Measurements from ENCODE around the gene GPC5.
"Not testable (repeated sequence)": the region's sequence is repeated elsewhere in the genome, so short reads cannot be mapped to it uniquely, and the experiment has no call there.

The GPC5 gene

DNA sequence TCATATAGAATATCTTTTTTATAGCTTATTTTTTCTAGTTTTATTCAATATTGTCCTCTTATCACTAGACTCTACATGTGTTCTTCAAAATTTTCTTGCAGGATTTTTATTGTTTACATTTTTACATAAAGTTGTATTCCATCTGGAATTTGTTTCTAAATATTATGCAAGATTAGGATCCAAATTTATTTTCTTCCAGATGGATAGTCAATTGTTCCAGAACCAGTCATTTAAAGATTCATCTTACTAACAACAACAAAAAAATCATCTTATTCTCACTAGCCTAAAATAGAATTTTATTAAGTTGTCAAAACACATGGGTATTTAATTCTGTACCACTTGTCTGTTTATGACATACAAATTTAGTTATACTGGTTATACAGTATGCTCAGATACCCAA, 1437.8 kb downstream of the GPC5 start:
- no peak overlapping the region for H3K4me3 ChIP-seq (ENCODE audit: low read length)
- no peak for DNase-seq (ENCODE audit: low read depth, low spot score)

GRCh38 chr13:92838786-92839185, 1440.4 kb downstream of the GPC5 start:
- H3K4me3 ChIP-seq (ENCODE audit: low read length) = no peak overlapping the region
- DNase-seq (ENCODE audit: low read depth, low spot score) = no peak

- no peak for DNase-seq (ENCODE audit: low read depth, low spot score)
- no peak overlapping the region for H3K4me3 ChIP-seq (ENCODE audit: low read length)
Observed at GRCh38 chr13:92842145-92842544, 1443.7 kb downstream of the GPC5 start.

DNA sequence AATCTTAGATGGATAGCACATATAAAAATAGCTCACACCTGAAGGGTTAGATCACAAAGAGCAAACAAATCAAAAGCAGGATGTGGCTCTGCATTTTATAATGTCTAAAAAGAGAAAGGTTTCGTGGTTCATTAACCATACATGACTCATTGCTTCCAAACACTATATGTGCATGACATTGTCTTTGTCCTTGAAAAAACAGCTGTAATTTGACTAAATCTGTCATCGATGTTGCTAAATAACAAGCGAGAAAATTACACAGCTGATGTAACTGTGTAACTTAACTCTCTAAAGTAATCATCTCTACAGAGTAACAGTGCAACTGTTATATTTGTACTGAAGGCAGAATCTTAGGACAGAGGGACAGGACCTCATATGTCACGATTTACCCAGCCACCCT, 1445.1 kb downstream of the GPC5 start:
- peak; percentile 15 for DNase-seq (ENCODE audit: low read depth, low spot score)
- no peak overlapping the region for H3K4me3 ChIP-seq (ENCODE audit: low read length)

- no peak overlapping the region for H3K4me3 ChIP-seq (ENCODE audit: low read length)
- DNase-seq (ENCODE audit: low read depth, low spot score) = no peak
Observed at GRCh38 chr13:92849381-92849780, 1451.0 kb downstream of the GPC5 start.

DNA sequence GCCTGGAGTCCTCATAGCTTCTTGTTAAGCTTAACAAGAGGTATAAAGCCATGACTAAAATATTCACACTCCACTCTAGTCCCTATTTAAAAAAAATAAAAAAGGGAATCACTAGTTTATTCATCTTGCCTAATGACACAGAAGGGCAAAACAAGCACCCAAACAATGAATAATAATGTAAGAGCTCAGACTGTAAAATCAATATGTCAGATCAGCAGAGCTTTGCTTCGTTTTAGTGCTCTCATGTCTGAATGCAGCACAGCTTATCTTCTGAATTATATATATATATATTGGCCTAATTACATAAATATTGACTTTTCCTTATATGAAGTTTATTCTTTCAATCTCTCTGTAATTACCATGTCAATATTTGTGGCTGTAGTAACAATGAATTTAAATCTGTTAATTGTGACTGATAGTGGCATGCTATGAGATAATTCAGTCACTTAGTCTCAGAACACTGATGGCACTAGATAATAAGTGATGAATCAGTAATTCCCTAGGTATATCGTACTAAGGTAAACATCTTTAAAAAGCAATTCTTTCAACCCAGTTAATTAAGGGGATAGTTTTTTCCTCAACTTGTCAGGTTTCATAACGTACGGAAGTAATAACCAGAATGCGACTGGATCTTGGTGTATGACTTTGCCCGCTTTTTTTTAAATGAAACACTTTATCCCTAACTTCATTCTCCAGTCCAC, 1466.3 kb downstream of the GPC5 start:
- no peak overlapping the region for H3K4me3 ChIP-seq (ENCODE audit: low read length)
- DNase-seq (ENCODE audit: low read depth, low spot score) = no peak

DNA sequence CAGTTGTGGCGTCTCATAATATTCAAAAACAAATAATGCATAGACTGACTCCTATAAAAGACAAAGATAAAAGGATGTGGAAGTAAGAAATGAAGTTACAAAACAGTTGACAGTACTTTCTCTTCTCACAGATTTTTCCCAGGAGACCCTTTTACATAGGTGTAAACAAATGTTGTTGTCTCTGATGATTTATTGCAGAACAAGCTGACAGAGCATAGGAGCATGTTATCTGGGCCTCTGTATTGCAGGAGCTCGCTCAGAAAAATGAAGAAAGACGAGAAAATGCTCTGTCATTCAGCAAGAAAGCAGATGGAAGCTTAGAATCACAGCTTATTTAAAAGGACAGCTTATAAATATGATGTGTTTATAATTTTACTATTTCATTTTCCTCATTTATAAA, 1474.6 kb downstream of the GPC5 start:
- no peak overlapping the region for H3K4me3 ChIP-seq (ENCODE audit: low read length)
- no peak for DNase-seq (ENCODE audit: low read depth, low spot score)

GRCh38 chr13:92886535-92887077, 1488.2 kb downstream of the GPC5 start:
- no peak overlapping the region for H3K4me3 ChIP-seq (ENCODE audit: low read length)
- DNase-seq (ENCODE audit: low read depth, low spot score) = no peak

DNA sequence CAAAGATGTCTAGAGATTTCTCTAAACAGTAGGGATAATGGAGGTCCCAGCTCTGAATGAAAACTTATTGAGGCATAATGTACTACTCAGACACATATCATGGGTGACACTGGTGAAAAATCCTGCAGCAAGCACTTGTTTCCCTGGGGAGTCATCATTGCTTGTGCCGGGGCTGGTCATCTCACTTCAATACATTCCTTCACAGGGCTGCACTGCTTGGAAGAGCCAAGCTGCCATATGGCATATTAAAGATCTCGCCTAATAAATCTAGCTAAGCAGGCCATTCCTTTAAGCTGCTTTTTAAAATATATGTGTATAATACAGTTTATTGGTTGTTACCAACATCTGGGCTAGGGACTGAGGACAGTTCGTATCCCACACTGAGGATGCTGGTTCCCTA, 1496.0 kb downstream of the GPC5 start:
- H3K4me3 ChIP-seq (ENCODE audit: low read length) = no peak overlapping the region
- DNase-seq (ENCODE audit: low read depth, low spot score) = no peak

DNA sequence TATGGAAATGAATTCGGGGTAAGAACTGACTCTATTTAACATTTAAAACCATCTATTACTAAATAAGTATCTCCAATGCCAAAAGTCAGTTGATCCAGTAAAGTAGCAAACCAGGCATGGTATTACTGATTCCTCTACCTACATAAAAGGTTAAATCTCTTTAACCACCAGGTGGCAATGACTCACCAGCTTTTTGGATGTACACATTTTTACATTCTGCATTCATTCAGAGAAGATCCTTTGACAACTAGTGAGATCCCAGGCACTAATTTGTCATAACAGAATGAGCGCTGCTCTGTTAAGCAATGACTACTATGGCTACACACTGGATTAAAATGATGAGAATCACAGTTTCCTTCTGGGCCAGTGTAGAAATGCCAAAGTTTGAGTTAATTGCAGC, 1498.4 kb downstream of the GPC5 start:
- no peak for DNase-seq (ENCODE audit: low read depth, low spot score)
- no peak overlapping the region for H3K4me3 ChIP-seq (ENCODE audit: low read length)

DNA sequence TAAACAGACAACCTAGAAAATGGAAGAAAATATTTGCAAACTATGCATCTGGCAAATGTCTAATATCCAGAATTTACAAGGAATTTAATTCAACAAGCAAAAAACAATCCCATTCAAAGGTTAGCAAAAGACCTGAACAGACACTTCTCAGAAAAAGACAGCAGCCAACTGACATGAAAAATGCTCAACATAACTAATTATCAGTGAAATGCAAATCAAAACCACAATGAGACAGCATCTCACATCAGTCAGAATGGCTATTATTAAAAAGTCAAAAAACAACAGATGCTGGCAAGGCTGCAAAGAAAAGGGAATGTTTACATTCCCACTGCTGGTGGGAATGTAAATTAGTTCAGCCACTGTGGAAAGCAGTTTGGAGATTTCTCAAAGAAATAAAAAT, 1500.5 kb downstream of the GPC5 start:
- H3K4me3 ChIP-seq (ENCODE audit: low read length); DNase-seq (ENCODE audit: low read depth, low spot score): not testable (repeated sequence)

- no peak for DNase-seq (ENCODE audit: low read depth, low spot score)
- H3K4me3 ChIP-seq (ENCODE audit: low read length) = no peak overlapping the region
Observed at GRCh38 chr13:92900446-92900845, 1502.0 kb downstream of the GPC5 start.

DNA sequence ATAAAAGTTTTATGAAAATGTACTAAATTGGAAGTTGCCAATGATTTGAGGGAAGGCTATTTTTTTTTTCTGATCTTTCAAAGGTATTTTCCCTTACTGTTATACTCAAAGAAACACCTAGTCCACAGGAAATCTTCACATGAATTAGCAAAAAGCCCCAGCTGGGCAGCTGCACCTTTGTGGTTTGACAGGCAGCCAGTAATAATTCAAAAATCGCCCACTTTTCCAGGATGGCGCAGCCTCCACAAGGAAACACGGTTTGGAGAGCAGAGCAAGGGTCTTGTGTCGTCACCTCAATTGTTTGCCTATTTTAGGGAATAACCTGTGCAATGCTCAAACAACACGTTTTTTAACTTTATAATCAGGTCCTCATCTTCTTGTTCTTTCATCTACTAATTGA, 1503.3 kb downstream of the GPC5 start:
- DNase-seq (ENCODE audit: low read depth, low spot score) = no peak
- no peak overlapping the region for H3K4me3 ChIP-seq (ENCODE audit: low read length)

- no peak overlapping the region for H3K4me3 ChIP-seq (ENCODE audit: low read length)
- DNase-seq (ENCODE audit: low read depth, low spot score) = no peak
Observed at GRCh38 chr13:92912629-92913028, 1514.2 kb downstream of the GPC5 start.

DNA sequence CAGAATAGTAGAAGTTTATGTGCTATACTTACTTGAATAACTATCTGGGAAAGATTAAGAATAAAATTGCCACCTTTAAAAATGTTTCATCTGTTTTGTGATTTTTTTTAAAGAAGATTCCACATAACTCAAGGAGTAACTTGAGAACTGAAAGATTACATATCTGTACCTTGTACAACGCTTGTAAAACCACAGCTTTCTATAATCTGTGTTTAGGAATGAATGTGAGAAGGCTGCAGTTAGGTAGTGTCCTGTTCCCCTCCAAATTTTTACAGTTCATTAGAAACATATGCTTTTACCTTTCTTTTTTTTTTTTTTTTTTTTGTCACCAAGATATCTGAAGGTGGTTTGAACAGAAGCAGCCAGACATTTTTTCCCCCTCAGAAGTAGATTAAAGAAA, 1515.4 kb downstream of the GPC5 start:
- DNase-seq (ENCODE audit: low read depth, low spot score) = no peak
- no peak overlapping the region for H3K4me3 ChIP-seq (ENCODE audit: low read length)
